GM12874 (cell line): Measurements from ENCODE around the gene DZANK1.

ENCODE experiments used
- TF ChIP-seq, protein P1 (sequence below): IDR thresholded peaks from 2 replicates; pipeline ENCODE4 v1.5.1; 2011; ENCODE audit warnings: low read depth, mild to moderate bottlenecking, control low read depth, low read length, moderate library complexity; ENCODE audit not compliant: insufficient read depth

DZANK1 gene

DNA sequence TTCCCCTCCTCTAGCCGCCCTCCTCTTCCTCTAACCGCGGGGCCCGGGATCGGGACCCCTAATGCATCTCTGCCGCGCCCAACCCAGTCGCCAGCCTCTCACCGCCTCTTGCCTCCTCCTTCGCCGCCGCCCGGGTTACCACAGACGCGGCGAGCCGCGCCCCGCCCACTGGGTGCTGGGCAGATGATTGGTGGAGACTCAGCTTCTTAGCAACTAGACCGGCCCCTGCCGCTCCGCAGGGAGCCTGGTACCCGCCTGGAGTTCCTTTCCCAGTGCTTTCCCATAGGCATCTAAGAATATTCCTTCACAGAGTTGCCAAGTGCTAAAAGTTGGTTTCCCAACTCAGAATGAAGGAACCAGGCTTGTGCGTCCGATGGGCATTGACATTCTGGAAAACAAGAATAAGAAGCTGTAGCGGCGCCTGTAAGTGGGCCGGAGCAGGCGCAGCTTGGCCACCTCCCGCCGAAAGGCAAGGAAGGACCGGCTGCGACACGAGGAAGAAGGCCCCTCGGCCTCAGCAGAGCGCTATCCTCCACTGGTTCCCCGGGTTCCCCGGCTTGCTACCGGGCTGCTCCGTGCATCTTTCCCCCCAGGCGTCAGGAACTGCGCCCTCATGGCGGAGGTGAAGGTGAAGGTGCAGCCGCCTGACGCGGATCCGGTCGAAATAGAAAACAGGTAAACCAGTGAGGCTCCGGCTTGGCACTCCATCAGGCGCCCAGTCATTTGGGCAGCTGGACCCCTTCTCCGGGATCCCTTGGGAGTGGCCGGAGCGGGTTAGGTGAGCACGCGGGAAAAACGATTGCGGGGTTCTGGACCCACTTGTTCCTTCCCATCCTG, at the start of gene DZANK1, which contains the start of gene POLR3F:
TSS of gene DZANK1 (minus strand) at position 137 of the 837 bp plus-strand sequence. CDS start 1,672 bp downstream, outside the sequence.
TSS of gene POLR3F (plus strand) at position 497 of the 837 bp plus-strand sequence. CDS start at position 614, 117 bp downstream.
- TF ChIP-seq, protein P1, sequence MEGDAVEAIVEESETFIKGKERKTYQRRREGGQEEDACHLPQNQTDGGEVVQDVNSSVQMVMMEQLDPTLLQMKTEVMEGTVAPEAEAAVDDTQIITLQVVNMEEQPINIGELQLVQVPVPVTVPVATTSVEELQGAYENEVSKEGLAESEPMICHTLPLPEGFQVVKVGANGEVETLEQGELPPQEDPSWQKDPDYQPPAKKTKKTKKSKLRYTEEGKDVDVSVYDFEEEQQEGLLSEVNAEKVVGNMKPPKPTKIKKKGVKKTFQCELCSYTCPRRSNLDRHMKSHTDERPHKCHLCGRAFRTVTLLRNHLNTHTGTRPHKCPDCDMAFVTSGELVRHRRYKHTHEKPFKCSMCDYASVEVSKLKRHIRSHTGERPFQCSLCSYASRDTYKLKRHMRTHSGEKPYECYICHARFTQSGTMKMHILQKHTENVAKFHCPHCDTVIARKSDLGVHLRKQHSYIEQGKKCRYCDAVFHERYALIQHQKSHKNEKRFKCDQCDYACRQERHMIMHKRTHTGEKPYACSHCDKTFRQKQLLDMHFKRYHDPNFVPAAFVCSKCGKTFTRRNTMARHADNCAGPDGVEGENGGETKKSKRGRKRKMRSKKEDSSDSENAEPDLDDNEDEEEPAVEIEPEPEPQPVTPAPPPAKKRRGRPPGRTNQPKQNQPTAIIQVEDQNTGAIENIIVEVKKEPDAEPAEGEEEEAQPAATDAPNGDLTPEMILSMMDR = no peak

DNA sequence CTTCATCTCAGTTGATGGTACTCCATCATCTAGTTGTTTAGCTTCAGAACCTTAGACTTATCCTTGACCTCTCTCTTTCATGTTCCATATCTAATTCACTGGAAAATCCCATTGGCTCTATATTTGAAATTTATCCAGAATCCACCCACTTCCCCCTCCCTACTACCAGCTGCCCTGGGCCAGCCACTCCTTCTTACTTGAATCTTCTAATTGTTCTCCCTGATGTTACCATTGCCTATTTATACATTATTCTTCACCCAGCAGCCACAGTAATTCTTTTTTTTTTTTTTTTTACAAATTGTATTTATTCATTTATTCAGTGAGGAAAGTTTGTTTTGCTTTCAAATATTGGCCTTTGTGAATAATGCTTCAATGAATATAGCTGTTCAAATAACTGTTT, 49.1 kb upstream of the DZANK1 start:
- TF ChIP-seq, protein P1 = no peak

DNA sequence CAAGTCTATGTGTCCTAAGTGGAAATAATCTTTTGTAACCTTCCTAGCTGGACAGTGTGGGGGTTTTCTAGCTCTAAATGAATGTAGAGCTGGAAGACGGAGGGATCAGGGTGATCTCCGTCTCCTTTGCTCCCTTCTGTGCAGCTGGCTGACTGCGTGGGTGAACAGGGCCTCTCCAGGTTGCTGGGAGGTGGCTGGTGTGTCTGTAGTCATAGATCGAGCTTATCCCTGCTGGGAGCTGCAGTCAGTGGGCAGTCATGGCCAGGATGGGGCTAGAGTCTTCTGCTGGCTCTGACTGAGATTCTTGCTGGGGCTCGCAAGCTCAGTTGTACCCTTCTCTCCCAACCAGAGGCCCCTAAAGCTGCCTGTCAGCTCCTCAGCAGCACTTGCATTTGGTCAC, 47.3 kb upstream of the DZANK1 start:
- TF ChIP-seq, protein P1 = no peak

DNA sequence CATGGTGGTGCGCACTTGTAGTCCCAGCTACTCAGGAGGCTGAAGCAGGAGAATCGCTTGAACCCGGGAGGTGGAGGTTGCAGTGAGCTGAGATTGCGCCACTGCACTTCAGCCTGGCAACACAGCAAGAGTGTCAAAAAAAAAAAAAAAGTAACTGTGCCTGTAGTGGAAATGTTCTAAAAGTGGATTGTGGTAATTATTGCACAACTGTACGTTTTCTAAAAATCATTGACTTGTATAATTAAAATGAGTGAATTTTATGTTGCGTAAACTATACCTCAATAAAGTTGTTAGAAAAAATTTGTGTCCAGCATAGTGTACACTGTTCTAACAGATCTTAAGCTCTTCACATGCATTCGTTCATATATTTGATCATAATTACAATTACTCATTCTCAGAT, 46.4 kb upstream of the DZANK1 start:
- TF ChIP-seq, protein P1 = no peak

DNA sequence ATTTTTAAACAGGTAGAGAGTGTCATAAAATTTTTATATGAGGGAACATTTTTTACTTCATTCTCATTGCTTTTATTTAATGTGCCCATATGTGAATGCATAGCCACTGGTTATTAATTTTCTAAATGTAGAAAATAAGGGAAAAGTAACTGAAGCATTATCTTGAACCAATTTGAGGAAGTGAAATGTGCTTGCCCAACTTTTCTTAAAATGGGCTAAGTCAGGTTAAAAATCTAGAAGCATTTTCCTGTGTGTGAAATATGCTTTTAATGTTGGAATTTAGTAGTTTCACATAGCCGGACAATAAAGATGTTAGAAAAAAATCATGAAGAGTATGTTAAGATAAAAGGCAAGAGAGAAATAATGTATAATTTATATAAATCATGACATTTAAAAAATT, 44.7 kb upstream of the DZANK1 start:
- TF ChIP-seq, protein P1 = no peak

DNA sequence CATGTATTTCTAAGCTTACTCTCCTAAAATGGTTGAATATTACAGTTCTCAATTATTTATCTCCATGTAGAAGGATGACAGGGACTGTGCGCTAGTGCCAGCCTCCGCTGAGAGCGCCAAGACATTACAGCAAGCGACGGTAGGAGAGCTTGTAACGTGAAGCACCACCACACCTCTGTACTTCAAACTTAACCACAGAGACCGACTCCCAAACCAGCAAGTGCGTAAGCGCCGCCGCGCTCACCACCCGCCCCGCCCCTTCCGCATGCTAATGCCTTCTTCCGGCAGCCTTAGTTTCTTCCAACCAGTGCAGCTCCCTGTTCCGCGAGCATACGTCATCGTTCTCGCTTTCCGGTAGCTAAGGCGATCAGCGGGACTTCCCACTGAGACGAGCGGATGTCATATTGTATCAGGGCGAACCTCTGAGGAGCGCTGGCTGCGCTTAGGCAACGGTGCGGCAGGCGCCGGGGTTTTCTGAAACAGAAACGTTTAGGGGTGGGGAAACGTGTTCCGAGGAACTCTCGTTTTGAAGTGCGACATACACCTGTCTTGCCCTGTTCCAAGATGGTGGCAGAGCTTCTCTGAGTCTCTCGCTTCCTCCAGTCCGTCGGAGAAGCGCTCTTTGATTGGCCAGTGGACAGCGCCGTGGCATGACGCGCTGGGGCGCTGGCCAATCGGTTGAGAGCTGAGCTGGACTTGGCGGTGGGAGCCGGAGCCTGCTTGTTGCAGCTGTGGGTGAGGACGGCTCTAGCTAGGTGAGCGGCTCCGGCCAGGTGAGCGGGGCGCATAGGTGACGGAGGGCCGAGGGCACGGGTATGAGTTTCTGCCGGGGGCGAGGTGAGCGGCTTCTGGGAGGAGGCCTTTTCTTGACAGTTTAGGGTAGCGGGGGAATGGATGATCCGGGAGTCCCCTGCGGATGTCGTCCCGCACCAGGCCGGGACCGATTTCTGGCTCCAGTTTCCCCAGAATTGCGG, 40.7 kb upstream of the DZANK1 start, which contains the start of gene SEC23B:
TSS of gene SEC23B (plus strand) at position 723 of the 974 bp plus-strand sequence. CDS start 2,896 bp downstream, outside the sequence.
- TF ChIP-seq, protein P1 = no peak

DNA sequence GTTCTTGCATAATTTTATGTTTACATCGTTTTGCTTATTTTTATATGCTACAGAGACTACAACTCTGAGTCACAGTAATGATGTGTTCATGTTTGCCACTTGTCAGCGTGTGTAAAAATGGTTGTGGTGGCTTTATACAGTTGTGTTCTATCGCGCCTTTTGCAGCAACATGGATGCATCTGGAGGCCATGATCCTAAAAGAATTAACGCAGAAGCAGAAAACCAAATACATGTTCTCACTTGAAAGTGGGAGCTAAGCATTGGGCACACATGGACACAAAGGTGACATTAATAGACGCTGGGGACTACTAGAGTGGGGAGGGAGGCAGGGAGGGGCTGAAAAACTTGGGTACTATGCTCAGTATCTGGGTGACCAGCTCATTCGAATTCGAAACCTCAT, 39.9 kb upstream of the DZANK1 start:
- TF ChIP-seq, protein P1 = no peak
